ENCODE results near the gene KLHDC1.
"Not testable (repeated sequence)": the region's sequence is repeated elsewhere in the genome, so short reads cannot be mapped to it uniquely, and the experiment has no call there.

KLHDC1 gene

GRCh38 chr14:49710993-49711392 lies 18.1 kb downstream of the KLHDC1 start:
- DNase-seq; in situ Hi-C loops (cut with MboI; ENCODE audit: low pct_unique_long_range_greater_than_20kb, low sequenced_read_pairs): not testable (repeated sequence)

GRCh38 chr14:49720744-49721143 lies 27.8 kb downstream of the KLHDC1 start:
- in situ Hi-C loops (cut with MboI; ENCODE audit: low pct_unique_long_range_greater_than_20kb, low sequenced_read_pairs): no loop called here
- no peak for DNase-seq

- in situ Hi-C loops (cut with MboI; ENCODE audit: low pct_unique_long_range_greater_than_20kb, low sequenced_read_pairs): not testable (repeated sequence)
Observed at GRCh38 chr14:49721733-49722435, 29.0 kb downstream of the KLHDC1 start.

GRCh38 chr14:49727171-49727570 lies 34.3 kb downstream of the KLHDC1 start:
- DNase-seq: no peak
- in situ Hi-C loops (cut with MboI; ENCODE audit: low pct_unique_long_range_greater_than_20kb, low sequenced_read_pairs): no loop called here

More at GRCh38 chr14:49721733-49722435, 29.0 kb downstream of the KLHDC1 start:
- not testable (repeated sequence) for DNase-seq

GRCh38 chr14:49732896-49733295 lies 40.0 kb downstream of the KLHDC1 start:
- DNase-seq: no peak
- in situ Hi-C loops (cut with MboI; ENCODE audit: low pct_unique_long_range_greater_than_20kb, low sequenced_read_pairs): no loop called here

GRCh38 chr14:49733836-49734235 lies 40.9 kb downstream of the KLHDC1 start:
- in situ Hi-C loops (cut with MboI; ENCODE audit: low pct_unique_long_range_greater_than_20kb, low sequenced_read_pairs): no loop called here
- peak; percentile 23 for DNase-seq

GRCh38 chr14:49735669-49736068 lies 42.7 kb downstream of the KLHDC1 start:
- in situ Hi-C loops (cut with MboI; ENCODE audit: low pct_unique_long_range_greater_than_20kb, low sequenced_read_pairs); DNase-seq: not testable (repeated sequence)

- in situ Hi-C loops (cut with MboI; ENCODE audit: low pct_unique_long_range_greater_than_20kb, low sequenced_read_pairs): no loop called here
- no peak for DNase-seq
Observed at GRCh38 chr14:49745191-49745590, 52.3 kb downstream of the KLHDC1 start.

GRCh38 chr14:49746476-49746875 lies 53.6 kb downstream of the KLHDC1 start:
- DNase-seq; in situ Hi-C loops (cut with MboI; ENCODE audit: low pct_unique_long_range_greater_than_20kb, low sequenced_read_pairs): not testable (repeated sequence)

GRCh38 chr14:49754570-49755097 lies 61.7 kb downstream of the KLHDC1 start:
- DNase-seq: no peak
- in situ Hi-C loops (cut with MboI; ENCODE audit: low pct_unique_long_range_greater_than_20kb, low sequenced_read_pairs): no loop called here

- in situ Hi-C loops (cut with MboI; ENCODE audit: low pct_unique_long_range_greater_than_20kb, low sequenced_read_pairs): no loop called here
Observed at GRCh38 chr14:49755378-49755777, 62.5 kb downstream of the KLHDC1 start.

GRCh38 chr14:49761839-49762551 lies 69.1 kb downstream of the KLHDC1 start:
- DNase-seq: no peak
- in situ Hi-C loops (cut with MboI; ENCODE audit: low pct_unique_long_range_greater_than_20kb, low sequenced_read_pairs): no loop called here

More at GRCh38 chr14:49755378-49755777, 62.5 kb downstream of the KLHDC1 start:
- no peak for DNase-seq

GRCh38 chr14:49766839-49767238 lies 73.9 kb downstream of the KLHDC1 start:
- in situ Hi-C loops (cut with MboI; ENCODE audit: low pct_unique_long_range_greater_than_20kb, low sequenced_read_pairs): no loop called here

GRCh38 chr14:49767270-49767570 lies 74.3 kb downstream of the KLHDC1 start:
- in situ Hi-C loops (cut with MboI; ENCODE audit: low pct_unique_long_range_greater_than_20kb, low sequenced_read_pairs): no loop called here
- DNase-seq: no peak

More at GRCh38 chr14:49766839-49767238, 73.9 kb downstream of the KLHDC1 start:
- no peak for DNase-seq

GRCh38 chr14:49767571-49768300 lies 74.8 kb downstream of the KLHDC1 start, which contains the start of gene KLHDC2:
KLHDC2 (plus strand) TSS chr14:49768153; CDS start chr14:49768469, 316 bp downstream.
- DNase-seq: peak; percentile 86
- in situ Hi-C loops (cut with MboI; ENCODE audit: low pct_unique_long_range_greater_than_20kb, low sequenced_read_pairs): no loop called here

GRCh38 chr14:49768301-49769121 lies 75.6 kb downstream of the KLHDC1 start:
- DNase-seq: peak; percentile 54
- in situ Hi-C loops (cut with MboI; ENCODE audit: low pct_unique_long_range_greater_than_20kb, low sequenced_read_pairs): no loop called here

- in situ Hi-C loops (cut with MboI; ENCODE audit: low pct_unique_long_range_greater_than_20kb, low sequenced_read_pairs): no loop called here
- no peak for DNase-seq
Observed at GRCh38 chr14:49769171-49769570, 76.3 kb downstream of the KLHDC1 start.

- no peak for DNase-seq
- in situ Hi-C loops (cut with MboI; ENCODE audit: low pct_unique_long_range_greater_than_20kb, low sequenced_read_pairs): no loop called here
Observed at GRCh38 chr14:49769581-49770211, 76.8 kb downstream of the KLHDC1 start.

Measured in KBM-7 (cell line).